NB4 (cell line): Measurements from ENCODE around the gene CCDC68.

Source experiments
- DNase-seq: peaks from one replicate; pipeline ENCODE4 v3.0.0; 2010; ENCODE audit warnings: low read depth
- H3K4me3 ChIP-seq: one replicate; pipeline ENCODE4 v1.5.1; 2011; ENCODE audit warnings: mild to moderate bottlenecking, low read depth, low read length, moderate library complexity
- CTCF ChIP-seq: IDR thresholded peaks from one replicate; pipeline ENCODE4 v1.5.1; 2012; ENCODE audit warnings: low read depth, low read length
- MYC ChIP-seq: IDR thresholded peaks from 2 replicates; pipeline ENCODE4 v1.6.1; 2011; ENCODE audit warnings: low read depth, low read length
- POLR2A ChIP-seq: IDR thresholded peaks from 2 replicates; pipeline ENCODE4 v1.6.1; 2011; ENCODE audit warnings: mild to moderate bottlenecking; ENCODE audit not compliant: insufficient read length; ENCODE audit errors: extremely low read depth
- TF ChIP-seq, protein P1 (sequence below): IDR thresholded peaks from 2 replicates; pipeline ENCODE4 v1.6.1; 2011; ENCODE audit warnings: low read depth, low read length

CCDC68 gene

DNA sequence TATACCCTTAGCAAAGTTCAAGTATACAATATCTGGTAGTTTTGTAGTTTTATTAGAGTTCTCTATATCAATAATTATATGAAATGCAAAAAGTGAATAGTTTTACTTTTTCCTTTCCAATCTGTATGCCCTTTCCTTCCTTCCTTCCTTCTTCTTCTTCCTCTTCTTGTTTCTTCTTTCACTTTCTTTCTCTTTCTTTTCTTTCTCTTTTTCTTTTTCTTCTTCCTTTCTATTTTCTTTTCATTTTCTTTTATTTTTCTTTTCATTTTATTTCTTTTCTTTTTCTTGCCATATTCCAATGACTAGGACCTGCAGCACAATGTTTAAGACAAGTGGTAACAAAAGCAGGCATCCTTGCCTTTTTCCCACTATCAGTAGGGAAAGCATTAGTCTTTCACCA, 59.8 kb downstream of the CCDC68 start:
- H3K4me3 ChIP-seq: no peak overlapping the region
- no peak for TF ChIP-seq CTCF
- TF ChIP-seq POLR2A: no peak
- TF ChIP-seq, protein P1, sequence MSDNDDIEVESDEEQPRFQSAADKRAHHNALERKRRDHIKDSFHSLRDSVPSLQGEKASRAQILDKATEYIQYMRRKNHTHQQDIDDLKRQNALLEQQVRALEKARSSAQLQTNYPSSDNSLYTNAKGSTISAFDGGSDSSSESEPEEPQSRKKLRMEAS: no peak
- TF ChIP-seq MYC: no peak
- no peak for DNase-seq

- H3K4me3 ChIP-seq: no peak overlapping the region
- no peak for DNase-seq
- no peak for TF ChIP-seq MYC
- no peak for TF ChIP-seq CTCF
- TF ChIP-seq POLR2A: no peak
- TF ChIP-seq, protein P1: no peak
Observed at GRCh38 chr18:54888933-54889332, 70.3 kb downstream of the CCDC68 start.

GRCh38 chr18:54888378-54888777, 70.9 kb downstream of the CCDC68 start:
- TF ChIP-seq MYC: no peak
- TF ChIP-seq POLR2A: no peak
- no peak for TF ChIP-seq CTCF
- TF ChIP-seq, protein P1: no peak
- DNase-seq: no peak
- H3K4me3 ChIP-seq: no peak overlapping the region

DNA sequence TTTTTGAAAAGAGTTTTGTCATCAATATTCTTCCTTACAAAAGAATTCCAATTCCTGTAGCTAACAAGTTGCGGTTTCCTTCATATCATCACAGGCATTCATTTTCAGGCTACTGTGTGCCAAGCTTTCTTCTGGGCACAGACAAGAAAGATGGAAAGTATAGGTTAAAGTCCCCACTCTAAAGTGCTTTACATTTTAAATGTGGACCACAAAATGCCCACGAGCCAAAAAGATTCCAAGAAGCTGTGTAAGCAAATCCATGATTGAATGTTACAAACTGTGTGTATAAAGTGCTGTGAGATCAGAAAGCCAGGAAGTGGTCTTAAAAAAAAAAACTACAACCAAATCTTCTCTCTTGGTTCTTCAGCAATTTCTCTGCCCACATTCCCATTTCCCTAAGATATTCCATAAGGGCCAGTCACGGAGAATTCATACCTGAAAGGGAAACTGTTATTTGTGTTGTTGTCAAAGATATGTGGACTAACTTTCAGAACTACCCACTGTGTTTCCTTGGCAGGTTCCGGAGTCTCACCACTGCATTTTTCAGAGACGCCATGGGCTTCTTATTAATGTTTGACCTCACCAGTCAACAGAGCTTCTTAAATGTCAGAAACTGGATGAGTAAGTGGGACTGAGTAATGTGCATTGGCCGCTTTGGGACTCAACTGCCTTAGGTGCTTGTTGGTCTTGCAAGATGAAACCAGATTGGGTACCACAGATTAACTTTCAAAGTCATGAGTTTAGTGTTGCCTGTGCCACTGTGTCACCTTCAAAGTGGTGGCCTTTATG, 75.3 kb downstream of the CCDC68 start:
- no peak for DNase-seq
- no peak overlapping the region for H3K4me3 ChIP-seq
- TF ChIP-seq, protein P1: no peak
- no peak for TF ChIP-seq MYC
- no peak for TF ChIP-seq CTCF
- TF ChIP-seq POLR2A: no peak

DNA sequence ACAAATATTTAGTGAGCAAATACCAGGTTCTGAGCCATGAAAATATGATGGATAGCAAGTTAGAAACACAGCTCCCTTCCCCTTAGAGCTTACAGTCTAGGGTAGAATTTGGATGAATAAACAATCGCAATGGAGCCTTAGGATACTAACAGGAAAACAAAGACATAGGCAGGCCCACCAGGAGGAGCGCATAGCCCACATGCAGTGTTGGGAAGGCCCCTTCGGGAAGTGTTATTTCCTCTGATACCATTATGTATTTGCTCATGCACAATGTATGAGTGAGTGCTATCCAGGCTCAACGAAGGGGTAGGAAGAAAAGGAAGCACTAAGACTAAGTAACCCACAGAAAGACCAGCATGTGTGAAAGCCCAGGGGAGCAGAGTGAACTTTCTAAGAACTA, 76.9 kb downstream of the CCDC68 start:
- DNase-seq: no peak
- TF ChIP-seq CTCF (no peak), MYC (no peak), POLR2A (no peak)
- TF ChIP-seq, protein P1: no peak
- no peak overlapping the region for H3K4me3 ChIP-seq
